Neuronal stem cell (in vitro differentiated cells): Measurements from ENCODE around the gene CACNA1A.

Experiments used
- DNase-seq: peaks from one replicate; pipeline ENCODE4 v3.0.0-alpha.2; 2013; ENCODE audit warnings: low spot score
- H2AFZ ChIP-seq: one replicate; pipeline ENCODE4 v1.6.1; 2013; ENCODE audit warnings: mild to moderate bottlenecking, low read length, inconsistent platforms
- H2AK5ac ChIP-seq: 2 replicates; pipeline ENCODE4 v1.6.1; 2013; ENCODE audit warnings: low read depth, mild to moderate bottlenecking, inconsistent platforms, low read length, moderate library complexity, mixed read lengths
- H2BK120ac ChIP-seq: 2 replicates; pipeline ENCODE4 v1.6.1; 2013; ENCODE audit warnings: low read depth, mild to moderate bottlenecking, inconsistent platforms, low read length, moderate library complexity, mixed read lengths
- H2BK12ac ChIP-seq: one replicate; pipeline ENCODE4 v1.6.1; 2013; ENCODE audit warnings: low read length, inconsistent platforms
- H2BK15ac ChIP-seq: 2 replicates; pipeline ENCODE4 v1.6.1; 2013; ENCODE audit warnings: mild to moderate bottlenecking, low read length, inconsistent platforms, mixed read lengths
- H2BK5ac ChIP-seq: one replicate; pipeline ENCODE4 v1.6.1; 2013; ENCODE audit warnings: inconsistent platforms, mild to moderate bottlenecking, low read length, moderate library complexity
- H3K14ac ChIP-seq: one replicate; pipeline ENCODE4 v1.6.1; 2013; ENCODE audit warnings: low read length, inconsistent platforms
- H3K18ac ChIP-seq: 2 replicates; pipeline ENCODE4 v1.6.1; 2013; ENCODE audit warnings: low read length, inconsistent platforms
- H3K23ac ChIP-seq: 2 replicates; pipeline ENCODE4 v1.6.1; 2013; ENCODE audit warnings: low read depth, mild to moderate bottlenecking, mixed read lengths, low read length, inconsistent platforms; ENCODE audit not compliant: poor library complexity
- H3K27ac ChIP-seq: replicated peaks from 3 replicates; pipeline ENCODE4 v1.5.1; 2013; ENCODE audit warnings: low read length, inconsistent platforms
- H3K27me3 ChIP-seq, 3 experiments: 2 replicates each; pipeline ENCODE4 v1.6.1; 2013; ENCODE audit warnings: low read length in 3 of 3, mild to moderate bottlenecking in 2 of 3, inconsistent platforms in 1 of 3, low read depth in 1 of 3, mixed read lengths in 1 of 3, moderate library complexity in 1 of 3; ENCODE audit not compliant: control insufficient read depth in 3 of 3, insufficient read depth in 3 of 3
- H3K36me3 ChIP-seq, 2 donors: replicated peaks in 1 of 2; 2 replicates each; pipeline ENCODE4 v1.6.1; 2013; ENCODE audit warnings: low read length in 2 of 2; ENCODE audit not compliant: control insufficient read depth in 2 of 2, insufficient read depth in 2 of 2
- H3K4ac ChIP-seq: 2 replicates; pipeline ENCODE4 v1.6.1; 2013; ENCODE audit warnings: inconsistent platforms, mild to moderate bottlenecking, low read length, moderate library complexity
- H3K4me1 ChIP-seq, 2 donors: 1 replicate in 1 of 2; 2 replicates in 1 of 2; pipeline ENCODE4 v1.6.1; 2013; ENCODE audit warnings: low read length in 2 of 2, low read depth in 1 of 2; ENCODE audit not compliant: control insufficient read depth in 2 of 2, insufficient read depth in 1 of 2
- H3K4me2 ChIP-seq: one replicate; pipeline ENCODE4 v1.6.1; 2013; ENCODE audit warnings: mild to moderate bottlenecking, low read length, inconsistent platforms; ENCODE audit not compliant: insufficient read depth, poor library complexity, severe bottlenecking
- H3K4me3 ChIP-seq, 2 donors: 2 replicates each; pipeline ENCODE4 v1.5.1; 2013; ENCODE audit warnings: low read length in 2 of 2, mild to moderate bottlenecking in 2 of 2, inconsistent platforms in 1 of 2, moderate library complexity in 1 of 2
- H3K79me1 ChIP-seq: one replicate; pipeline ENCODE4 v1.6.1; 2013; ENCODE audit warnings: low read depth, mild to moderate bottlenecking, inconsistent platforms, low read length, moderate library complexity
- H3K9ac ChIP-seq: one replicate; pipeline ENCODE4 v1.6.1; 2013; ENCODE audit warnings: mild to moderate bottlenecking, low read depth, low read length, inconsistent platforms; ENCODE audit not compliant: poor library complexity
- H3K9me3 ChIP-seq, 2 donors: replicated peaks in 1 of 2; 2 replicates each; pipeline versions ENCODE3 to v1.6.1; 2013; ENCODE audit warnings: low read length in 2 of 2, mild to moderate bottlenecking in 2 of 2, inconsistent platforms in 1 of 2, low read depth in 1 of 2, mixed read lengths in 1 of 2, moderate library complexity in 1 of 2; ENCODE audit not compliant: control insufficient read depth in 2 of 2, insufficient read depth in 1 of 2
- H4K8ac ChIP-seq: one replicate; pipeline ENCODE4 v1.6.1; 2013; ENCODE audit warnings: low read depth, mild to moderate bottlenecking, inconsistent platforms, low read length, moderate library complexity
- H4K91ac ChIP-seq: one replicate; pipeline ENCODE4 v1.6.1; 2013; ENCODE audit warnings: low read length, low read depth, mild to moderate bottlenecking, inconsistent platforms; ENCODE audit not compliant: poor library complexity
- WGBS, 2 donors: extraction: QIAGEN DNeasy Blood & Tissue Kit; methylation state at CpG; one replicate each; pipeline ENCODE4 v1.1.7; 2013; ENCODE audit warnings: missing lambda C conversion rate in 2 of 2, mixed read lengths in 1 of 2; ENCODE audit not compliant: insufficient read length in 2 of 2, insufficient replicate concordance in 1 of 2; ENCODE audit errors: extremely low coverage in 2 of 2; 5-methylcytosine and 5-hydroxymethylcytosine counted together

CACNA1A gene

GRCh38 chr19:13303381-13304129, 202.7 kb downstream of the CACNA1A start:
- Histone ChIP-seq H3K18ac (peak overlapping the region; percentile 27), H3K9me3 (no peaks in the 10 kb centered on the region), H3K14ac (peak overlapping the region; percentile 31), H3K36me3 (peaks cover 0 to 2% of the 10 kb centered on the region in 2 donors), H3K4me3 (no peak overlapping the region), H2AK5ac (no peak overlapping the region), H2BK5ac (no peak overlapping the region), H3K9ac (peak overlapping the region; percentile 13), H3K4ac (no peak overlapping the region), H4K8ac (no peak overlapping the region), H3K23ac (no peak overlapping the region), H3K4me1 (peaks cover 0 to 9% of the 10 kb centered on the region in 2 donors), H2BK15ac (no peak overlapping the region), H3K27ac (no peak overlapping the region), H2BK12ac (no peak overlapping the region), H2BK120ac (no peak overlapping the region), H2AFZ (no peak overlapping the region), H3K4me2 (no peak overlapping the region), H4K91ac (no peak overlapping the region), H3K79me1 (no peaks in the 10 kb centered on the region), H3K27me3 (no peaks in the 10 kb centered on the region)
- no CpG with 5 or more reads among the region's 24 CpGs for WGBS, 2 donors
- DNase-seq = no peak

- peaks cover 0 to 2% of the 10 kb centered on the region in 2 donors for H3K36me3 ChIP-seq
Observed at GRCh38 chr19:13302526-13303270, 203.6 kb downstream of the CACNA1A start.

GRCh38 chr19:13301627-13302334, 204.5 kb downstream of the CACNA1A start:
- Histone ChIP-seq H3K36me3 (peaks cover 0 to 2% of the 10 kb centered on the region in 2 donors), H2BK15ac (no peak overlapping the region), H4K8ac (no peak overlapping the region), H3K4me1 (peaks cover 0 to 9% of the 10 kb centered on the region in 2 donors), H2AK5ac (no peak overlapping the region), H3K4ac (no peak overlapping the region), H3K4me2 (no peak overlapping the region), H3K14ac (no peak overlapping the region), H3K79me1 (no peaks in the 10 kb centered on the region), H2BK120ac (no peak overlapping the region), H2BK5ac (no peak overlapping the region), H3K9me3 (no peaks in the 10 kb centered on the region), H3K23ac (no peak overlapping the region), H2AFZ (no peak overlapping the region), H3K9ac (no peak overlapping the region), H3K4me3 (no peak overlapping the region), H3K18ac (no peak overlapping the region), H4K91ac (no peak overlapping the region), H3K27ac (no peak overlapping the region), H3K27me3 (no peaks in the 10 kb centered on the region), H2BK12ac (no peak overlapping the region)
- WGBS, 2 donors = no CpG with 5 or more reads among the region's 10 CpGs
- DNase-seq = no peak

More at GRCh38 chr19:13302526-13303270, 203.6 kb downstream of the CACNA1A start:
- no peak overlapping the region for H4K91ac ChIP-seq
- H2AK5ac ChIP-seq = no peak overlapping the region
- no peak overlapping the region for H2BK5ac ChIP-seq
- peak overlapping the region; percentile 78 for H3K18ac ChIP-seq
- H2BK15ac ChIP-seq = no peak overlapping the region
- no peak overlapping the region for H3K9ac ChIP-seq
- no peak overlapping the region for H3K4ac ChIP-seq
- H3K27ac ChIP-seq = no peak overlapping the region
- no peaks in the 10 kb centered on the region for H3K27me3 ChIP-seq
- no peak for DNase-seq
- no peak overlapping the region for H2AFZ ChIP-seq
- peak overlapping the region; percentile 47 for H3K14ac ChIP-seq
- H3K23ac ChIP-seq = peak overlapping the region; percentile 1
- no peak overlapping the region for H4K8ac ChIP-seq
- H3K4me2 ChIP-seq = no peak overlapping the region
- H3K4me1 ChIP-seq = peaks cover 0 to 9% of the 10 kb centered on the region in 2 donors
- no CpG with 5 or more reads among the region's 12 CpGs for WGBS, 2 donors
- H2BK12ac ChIP-seq = no peak overlapping the region
- H2BK120ac ChIP-seq = no peak overlapping the region
- no peak overlapping the region for H3K4me3 ChIP-seq
- H3K9me3 ChIP-seq = no peaks in the 10 kb centered on the region
- H3K79me1 ChIP-seq = no peaks in the 10 kb centered on the region
